ENCODE results near the gene STK32C.

The STK32C gene

GRCh38 chr10:132184816-132185593 lies 122.7 kb downstream of the STK32C start:
- no peak for DNase-seq (ENCODE audit: low spot score)

- peak; percentile 19 for DNase-seq (ENCODE audit: low spot score)
These were observed 124.7 kb downstream of the STK32C start for GRCh38 chr10:132183046-132183445.

- DNase-seq (ENCODE audit: low spot score), result no peak
These were observed 125.2 kb downstream of the STK32C start for GRCh38 chr10:132182591-132182990.

GRCh38 chr10:132181691-132182425 lies 125.9 kb downstream of the STK32C start:
- DNase-seq (ENCODE audit: low spot score), result no peak

GRCh38 chr10:132180736-132181135 lies 127.0 kb downstream of the STK32C start:
- no peak for DNase-seq (ENCODE audit: low spot score)

- no peak for DNase-seq (ENCODE audit: low spot score)
These were observed 128.0 kb downstream of the STK32C start for GRCh38 chr10:132179551-132180392.

- no peak for DNase-seq (ENCODE audit: low spot score)
These were observed 128.8 kb downstream of the STK32C start for GRCh38 chr10:132178672-132179545.

- no peak for DNase-seq (ENCODE audit: low spot score)
These were observed 129.7 kb downstream of the STK32C start for GRCh38 chr10:132178046-132178445.

GRCh38 chr10:132176623-132177500 lies 130.9 kb downstream of the STK32C start:
- no peak for DNase-seq (ENCODE audit: low spot score)

- no peak for DNase-seq (ENCODE audit: low spot score)
These were observed 131.7 kb downstream of the STK32C start for GRCh38 chr10:132175907-132176581.

- no peak for DNase-seq (ENCODE audit: low spot score)
These were observed 132.3 kb downstream of the STK32C start for GRCh38 chr10:132175408-132175807.

- no peak for DNase-seq (ENCODE audit: low spot score)
These were observed 133.5 kb downstream of the STK32C start for GRCh38 chr10:132174237-132174636.

- DNase-seq (ENCODE audit: low spot score), result no peak
These were observed 134.6 kb downstream of the STK32C start for GRCh38 chr10:132173185-132173584.

- no peak for DNase-seq (ENCODE audit: low spot score)
These were observed 135.4 kb downstream of the STK32C start for GRCh38 chr10:132172091-132173066.

GRCh38 chr10:132170561-132171361 lies 137.0 kb downstream of the STK32C start:
- no peak for DNase-seq (ENCODE audit: low spot score)

GRCh38 chr10:132169766-132170560 lies 137.8 kb downstream of the STK32C start:
- no peak for DNase-seq (ENCODE audit: low spot score)

Measured in LoVo (cell line).